HCT116 (cell line): ENCODE measurements around the gene GMDS. TPM values are rescaled to one million over a fixed set of nuclear protein-coding genes. Genes with fewer than 3 reads are reported as not detected.

ENCODE experiments used
- ATAC-seq: fragments of 200-7000 bp; cut with Tn5 transposase; 2 replicates; pipeline ENCODE4 v1.9.1; 2020; ENCODE audit warnings: mild to moderate bottlenecking, moderate library complexity
- BruUV-seq: library from RNA; stranded (reverse); fragments of 400-500 nt; replicated peaks from 2 replicates; lab custom pipeline; 2021; lab: Mats Ljungman, UMichigan
- CTCF ChIA-PET: fragments of 300-600 bp; sonication (Branson Sonifier 250); formaldehyde crosslinking; loops from one replicate; lab custom pipeline; 2021; ENCODE audit warnings: antibody characterized with exemption; lab: Charles Lee
- POLR2A ChIA-PET: fragments of 300-600, 350-600 bp; sonication (Branson Sonifier 250); formaldehyde crosslinking; loops from one replicate; lab custom pipeline; 2021; ENCODE audit warnings: antibody characterized with exemption; lab: Charles Lee
- RAD21 ChIA-PET, 2 experiments: fragments of 300-600 bp; sonication (Branson Sonifier 250); formaldehyde crosslinking; loops; one replicate each; lab custom pipeline; 2023; ENCODE audit warnings: low total read pairs in 2 of 2; ENCODE audit not compliant: uncharacterized antibody in 2 of 2, unreplicated experiment in 2 of 2, low non-redundant PET in 1 of 2; lab: Charles Lee
- DNase-seq: peaks from one replicate; pipeline ENCODE4 v3.0.0-alpha.2; 2010; ENCODE audit warnings: low read depth, low spot score
- H2AFZ ChIP-seq: fragments of 200-600 bp; shearing (Covaris generic), sonication (generic); 2 replicates; pipeline ENCODE4 v1.6.1; 2017; ENCODE audit warnings: low read depth, mixed run types, mixed read lengths, antibody characterized with exemption, low read length; ENCODE audit not compliant: poor library complexity, severe bottlenecking
- H3K27ac ChIP-seq: 2 replicates; pipeline ENCODE4 v1.5.1; 2012; ENCODE audit warnings: low read depth, low read length
- H3K27me3 ChIP-seq: fragments of 200-600 bp; sonication (generic); 2 replicates; pipeline ENCODE4 v1.6.1; 2016; ENCODE audit warnings: mixed run types, low read length, mixed read lengths; ENCODE audit not compliant: insufficient read depth
- H3K36me3 ChIP-seq, 2 experiments: fragments of 200-500 bp in 1 of 2; fragments of 200-600 bp in 1 of 2; sonication (Bioruptor generic) in 1 of 2; sonication (generic) in 1 of 2; 2 replicates each; pipeline versions ENCODE4 v1.5.1 to v1.6.1; 2014 to 2016; ENCODE audit warnings: low read length in 2 of 2, inconsistent platforms in 1 of 2, mixed read lengths in 1 of 2, mixed run types in 1 of 2; ENCODE audit not compliant: insufficient read depth in 2 of 2, control insufficient read depth in 1 of 2
- H3K4me1 ChIP-seq, 2 experiments: fragments of 200-600 bp in 1 of 2; sonication (generic) in 1 of 2; 2 replicates each; pipeline versions ENCODE4 v1.5.1 to v1.6.1; 2012 to 2017; ENCODE audit warnings: low read length in 2 of 2, inconsistent platforms in 1 of 2, mild to moderate bottlenecking in 1 of 2, mixed read lengths in 1 of 2, mixed run types in 1 of 2, moderate library complexity in 1 of 2; ENCODE audit not compliant: insufficient read depth in 2 of 2, control insufficient read depth in 1 of 2
- H3K4me2 ChIP-seq: fragments of 200-600 bp; sonication (generic); 2 replicates; pipeline ENCODE4 v1.6.1; 2017; ENCODE audit warnings: mixed run types, low read length, mixed read lengths
- H3K4me3 ChIP-seq, 2 experiments: fragments of 200-600 bp in 1 of 2; sonication (generic) in 1 of 2; replicated peaks in 1 of 2; 2 replicates each; pipeline ENCODE4 v1.5.1; 2011 to 2016; ENCODE audit warnings: low read length in 2 of 2, control low read depth in 1 of 2, low read depth in 1 of 2, mild to moderate bottlenecking in 1 of 2, mixed read lengths in 1 of 2, mixed run types in 1 of 2
- H3K79me2 ChIP-seq: fragments of 200-600 bp; sonication (generic); 2 replicates; pipeline ENCODE4 v1.6.1; 2017; ENCODE audit warnings: mild to moderate bottlenecking, mixed run types, low read length, moderate library complexity, mixed read lengths; ENCODE audit not compliant: insufficient read depth
- H3K9ac ChIP-seq: fragments of 200-600 bp; sonication (generic); 2 replicates; pipeline ENCODE4 v1.6.1; 2016; ENCODE audit warnings: low read length, mixed read lengths
- H3K9me2 ChIP-seq: fragments of 200-600 bp; sonication (generic), shearing (Covaris generic); 2 replicates; pipeline ENCODE4 v1.6.1; 2017; ENCODE audit warnings: mixed run types, mild to moderate bottlenecking, moderate library complexity; ENCODE audit not compliant: insufficient read depth
- H3K9me3 ChIP-seq, 2 experiments: fragments of 200-500 bp in 1 of 2; fragments of 200-600 bp in 1 of 2; sonication (Bioruptor generic) in 1 of 2; sonication (generic) in 1 of 2; 2 replicates each; pipeline ENCODE4 v1.6.1; 2014 to 2017; ENCODE audit warnings: low read length in 2 of 2, mixed read lengths in 2 of 2, inconsistent platforms in 1 of 2, low read depth in 1 of 2, mild to moderate bottlenecking in 1 of 2, mixed run types in 1 of 2, moderate library complexity in 1 of 2; ENCODE audit not compliant: control insufficient read depth in 1 of 2, insufficient read depth in 1 of 2
- H4K20me1 ChIP-seq: fragments of 200-600 bp; sonication (generic), shearing (Covaris generic); 2 replicates; pipeline ENCODE4 v1.6.1; 2017; ENCODE audit warnings: mixed run types, mild to moderate bottlenecking, moderate library complexity; ENCODE audit not compliant: insufficient read depth
- CEBPB ChIP-seq: IDR thresholded peaks from 2 replicates; pipeline ENCODE4 v1.6.1; 2012; ENCODE audit warnings: low read depth
- EGR1 ChIP-seq: IDR thresholded peaks from 2 replicates; pipeline ENCODE4 v1.6.1; 2012; ENCODE audit warnings: low read depth
- FOSL1 ChIP-seq: IDR thresholded peaks from 2 replicates; pipeline ENCODE4 v1.6.1; 2012; ENCODE audit warnings: low read depth
- POLR2A ChIP-seq: IDR thresholded peaks from 2 replicates; pipeline ENCODE4 v1.7.0; 2011; ENCODE audit warnings: borderline replicate concordance; ENCODE audit not compliant: insufficient read depth, insufficient read length; ENCODE audit errors: extremely low read depth
- RAD21 ChIP-seq: IDR thresholded peaks from 2 replicates; pipeline ENCODE4 v1.6.1; 2012; ENCODE audit warnings: low read depth, mild to moderate bottlenecking
- ZFX ChIP-seq: fragments of 450-650 bp; IDR thresholded peaks from 2 replicates; pipeline ENCODE4 v1.6.1; 2017
- intact Hi-C: fragments of 100-400 bp; cut with micrococcal nuclease; formaldehyde crosslinking; loops from 2 replicates; pipeline ENCODE4 v1.10.0; 2022
- total RNA-seq: library from RNA; stranded (reverse); gene quantifications from one replicate; pipeline ENCODE4 v1.2.1, GENCODE V29; 2021; ENCODE audit not compliant: unreplicated experiment
- TF ChIP-seq, protein P1 (sequence below), 3 experiments: fragments of 200-600 bp in 1 of 3; sonication (generic) in 1 of 3; IDR thresholded peaks in 2 of 3; conservative IDR thresholded peaks in 1 of 3; 2 replicates each; pipeline ENCODE4 v1.5.1; 2012 to 2017; ENCODE audit warnings: low read depth in 2 of 3, low read length in 2 of 3, antibody characterized with exemption in 1 of 3, borderline replicate concordance in 1 of 3, control low read depth in 1 of 3, mild to moderate bottlenecking in 1 of 3, mixed read lengths in 1 of 3, mixed run types in 1 of 3, moderate library complexity in 1 of 3; ENCODE audit not compliant: insufficient read depth in 1 of 3
- TF ChIP-seq, protein P2 (sequence below): IDR thresholded peaks from 2 replicates; pipeline ENCODE4 v1.6.1; 2012

GMDS gene
- total RNA-seq, 1 experiment from 2014 or later, result 34.4 TPM

- Histone ChIP-seq H3K36me3 (no peaks in the 10 kb centered on the region), H3K27ac (no peak overlapping the region), H3K4me2 (no peak overlapping the region), H3K9me2 (no peaks in the 10 kb centered on the region), H2AFZ (no peak overlapping the region), H3K79me2 (no peaks in the 10 kb centered on the region; the same call in 1 of the 2 replicates), H3K9me3 (no peaks in the 10 kb centered on the region), H3K27me3 (no peaks in the 10 kb centered on the region), H3K4me3 (no peak overlapping the region), H4K20me1 (no peaks in the 10 kb centered on the region), H3K9ac (no peak overlapping the region), H3K4me1 (peaks cover 4 to 10% of the 10 kb centered on the region in 2 experiments; a peak in 3 of 4 replicates)
- CTCF ChIA-PET, result interaction anchor here (2.5 kb wide), 1 partner anchor 13 kb away, joined by 11 read pairs; no protein-coding TSS in a partner anchor
- intact Hi-C loops, result loop anchor here (2.0 kb wide), 1 partner anchor 599 kb away; no protein-coding TSS in a partner anchor
- POLR2A ChIA-PET, result no interaction called here
- ATAC-seq (peak; percentile 67), DNase-seq (peak; percentile 19)
- peak; percentile 69 for TF ChIP-seq RAD21
- TF ChIP-seq, protein P1, sequence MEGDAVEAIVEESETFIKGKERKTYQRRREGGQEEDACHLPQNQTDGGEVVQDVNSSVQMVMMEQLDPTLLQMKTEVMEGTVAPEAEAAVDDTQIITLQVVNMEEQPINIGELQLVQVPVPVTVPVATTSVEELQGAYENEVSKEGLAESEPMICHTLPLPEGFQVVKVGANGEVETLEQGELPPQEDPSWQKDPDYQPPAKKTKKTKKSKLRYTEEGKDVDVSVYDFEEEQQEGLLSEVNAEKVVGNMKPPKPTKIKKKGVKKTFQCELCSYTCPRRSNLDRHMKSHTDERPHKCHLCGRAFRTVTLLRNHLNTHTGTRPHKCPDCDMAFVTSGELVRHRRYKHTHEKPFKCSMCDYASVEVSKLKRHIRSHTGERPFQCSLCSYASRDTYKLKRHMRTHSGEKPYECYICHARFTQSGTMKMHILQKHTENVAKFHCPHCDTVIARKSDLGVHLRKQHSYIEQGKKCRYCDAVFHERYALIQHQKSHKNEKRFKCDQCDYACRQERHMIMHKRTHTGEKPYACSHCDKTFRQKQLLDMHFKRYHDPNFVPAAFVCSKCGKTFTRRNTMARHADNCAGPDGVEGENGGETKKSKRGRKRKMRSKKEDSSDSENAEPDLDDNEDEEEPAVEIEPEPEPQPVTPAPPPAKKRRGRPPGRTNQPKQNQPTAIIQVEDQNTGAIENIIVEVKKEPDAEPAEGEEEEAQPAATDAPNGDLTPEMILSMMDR (IDR thresholded peaks at IDR 0.05 in 2 of 3, conservative IDR thresholded peaks at IDR 0.05 in 1 of 3; ENCODE audit: borderline replicate concordance in 1 of 3, insufficient read depth in 1 of 3, low read depth in 2 of 3, low read length in 2 of 3), result peak; percentile 41 to 59 (median 47); a peak in 5 of 6 replicates
- no peak for TF ChIP-seq CEBPB
- TF ChIP-seq FOSL1, result no peak
- BruUV-seq, result no TSS peak
- RAD21 ChIA-PET, result no interaction called here
These were observed 49.2 kb downstream of the GMDS start for GRCh38 chr6:2196079-2196679.

DNA sequence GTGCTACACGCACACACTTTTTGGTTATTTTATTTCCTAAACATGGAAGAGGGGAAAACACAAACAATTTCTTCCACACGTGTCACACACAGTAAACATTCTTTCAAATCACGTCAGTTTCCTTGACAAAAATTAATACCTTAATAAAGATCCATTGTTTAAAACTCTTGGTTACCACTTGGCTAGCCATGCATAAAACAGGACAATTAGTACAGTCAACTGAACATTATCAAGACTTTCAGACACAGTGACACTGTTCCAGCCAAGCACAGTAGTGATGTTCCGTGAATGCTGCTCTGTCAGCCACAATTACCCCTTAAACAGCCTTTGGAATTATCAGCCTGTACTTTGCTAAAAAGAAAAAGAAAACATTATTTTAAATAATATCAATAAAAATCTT lies 50.8 kb downstream of the GMDS start:
- no peak for DNase-seq
- Histone ChIP-seq H3K9me2 (no peaks in the 10 kb centered on the region), H4K20me1 (no peaks in the 10 kb centered on the region), H3K27ac (no peak overlapping the region), H3K4me3 (no peak overlapping the region), H3K9ac (no peak overlapping the region), H3K4me2 (no peak overlapping the region), H3K79me2 (no peaks in the 10 kb centered on the region; the same call in 1 of the 2 replicates), H2AFZ (no peak overlapping the region)
- ATAC-seq, result no peak
- intact Hi-C loops, result no loop called here
- CTCF ChIA-PET, result no interaction called here
- POLR2A ChIA-PET, result no interaction called here
- no peak for TF ChIP-seq ZFX
- TF ChIP-seq, protein P2, sequence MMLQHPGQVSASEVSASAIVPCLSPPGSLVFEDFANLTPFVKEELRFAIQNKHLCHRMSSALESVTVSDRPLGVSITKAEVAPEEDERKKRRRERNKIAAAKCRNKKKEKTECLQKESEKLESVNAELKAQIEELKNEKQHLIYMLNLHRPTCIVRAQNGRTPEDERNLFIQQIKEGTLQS, result no peak
- no peak for TF ChIP-seq EGR1
- TF ChIP-seq POLR2A, result no peak
- TF ChIP-seq, all 23 proteins: peak for 0
- H3K9me3 ChIP-seq, result no peaks in the 10 kb centered on the region
- H3K27me3 ChIP-seq, result no peaks in the 10 kb centered on the region
- H3K36me3 ChIP-seq, result no peaks in the 10 kb centered on the region
- RAD21 ChIA-PET, result no interaction called here
- no TSS peak for BruUV-seq
- peaks cover 4 to 10% of the 10 kb centered on the region in 2 experiments; a peak in 3 of 4 replicates for H3K4me1 ChIP-seq
